ENCODE measurements around the gene PLPP1. TPM values are rescaled to one million over a fixed set of nuclear protein-coding genes. Genes with fewer than 3 reads are reported as not detected.

Gene PLPP1
- polyA plus RNA-seq, 3 donors, result 0.87 to 1.5 (median 0.98) TPM

DNA sequence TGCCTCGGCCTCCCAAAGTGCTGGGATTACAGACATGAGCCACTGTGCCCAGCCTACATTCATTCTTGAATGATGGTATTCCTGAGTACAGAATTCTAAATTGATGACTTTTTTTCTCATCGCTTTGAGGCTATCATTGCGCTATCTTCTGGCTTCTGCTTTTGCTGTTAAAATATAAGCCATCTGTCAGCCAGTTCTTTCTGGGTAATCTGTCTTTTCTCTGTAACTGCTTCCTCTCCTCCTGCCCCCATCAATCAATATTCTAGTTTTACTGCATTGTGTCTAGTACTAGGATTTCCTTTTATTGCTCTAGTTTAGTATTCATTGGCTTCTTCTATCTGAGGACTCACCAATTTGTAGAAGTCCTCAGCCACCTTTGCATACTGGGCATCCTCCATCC is 89.0 kb downstream of the PLPP1 start:
- 100% methylated on average over 1 of the region's 3 CpGs for WGBS (ENCODE audit: insufficient coverage)
- Histone ChIP-seq H3K79me2 (ENCODE audit: insufficient read depth, low read length) (no peaks in the 10 kb centered on the region), H3K27me3 (ENCODE audit: control insufficient read depth in 2 of 2, insufficient read depth in 2 of 2, low read length in 2 of 2) (no peaks in the 10 kb centered on the region), H3K4me1 (ENCODE audit: control insufficient read depth in 1 of 2, insufficient read depth in 2 of 2, low read length in 2 of 2) (no peaks in the 10 kb centered on the region), H3K9me3 (replicated peaks in 1 of 2; ENCODE audit: control insufficient read depth in 1 of 2, insufficient read depth in 1 of 2, low read length in 2 of 2) (no peaks in the 10 kb centered on the region), H3K36me3 (replicated peaks in 1 of 2; ENCODE audit: control insufficient read depth in 1 of 2, insufficient read depth in 2 of 2, low read length in 2 of 2) (no peaks in the 10 kb centered on the region), H4K20me1 (ENCODE audit: insufficient read depth, low read length) (no peaks in the 10 kb centered on the region), H2AFZ (ENCODE audit: insufficient read depth, low read depth, low read length, poor library complexity, severe bottlenecking) (no peak overlapping the region), H3K4me3 (replicated peaks in 1 of 3; ENCODE audit: low read depth in 2 of 3, low read length in 3 of 3) (no peak overlapping the region), H3K4me2 (replicated peaks; ENCODE audit: extremely low read depth, low read length, poor library complexity, severe bottlenecking) (no peak overlapping the region), H3K9ac (ENCODE audit: insufficient read depth, low read length, poor library complexity, severe bottlenecking) (no peak overlapping the region), H3K27ac (ENCODE audit: low read depth in 1 of 2, low read length in 2 of 2) (no peak overlapping the region)
- Mint-ChIP-seq H3K27ac (no peak overlapping the region), H3K4me3 (no peak overlapping the region), H3K4me1 (no peaks in the 10 kb centered on the region), H3K36me3 (no peaks in the 10 kb centered on the region), H3K27me3 (ENCODE audit: low read depth in 3 of 3) (peaks cover 1 to 4% (median 2%) of the 10 kb centered on the region in 3 donors), H3K9me3 (peaks cover 0 to 4% (median 0%) of the 10 kb centered on the region in 7 donors)
- no peak for DNase-seq
- TF ChIP-seq CTCF (IDR thresholded peaks at IDR 0.05), result no peak
- intact Hi-C loops (cut with micrococcal nuclease), result no loop called here

- no peak overlapping the region for H2AFZ ChIP-seq (ENCODE audit: insufficient read depth, low read depth, low read length, poor library complexity, severe bottlenecking)
- H3K27ac Mint-ChIP-seq, result no peak overlapping the region
Measured at GRCh38 chr5:55441954-55442353, 92.8 kb downstream of the PLPP1 start.

More at GRCh38 chr5:55441954-55442353, 92.8 kb downstream of the PLPP1 start:
- intact Hi-C loops (cut with micrococcal nuclease), result no loop called here
- Histone ChIP-seq H3K4me3 (replicated peaks in 1 of 3; ENCODE audit: low read depth in 2 of 3, low read length in 3 of 3) (no peak overlapping the region), H3K36me3 (replicated peaks in 1 of 2; ENCODE audit: control insufficient read depth in 1 of 2, insufficient read depth in 2 of 2, low read length in 2 of 2) (no peaks in the 10 kb centered on the region), H3K9ac (ENCODE audit: insufficient read depth, low read length, poor library complexity, severe bottlenecking) (no peak overlapping the region), H4K20me1 (ENCODE audit: insufficient read depth, low read length) (no peaks in the 10 kb centered on the region), H3K79me2 (ENCODE audit: insufficient read depth, low read length) (no peaks in the 10 kb centered on the region), H3K27me3 (ENCODE audit: control insufficient read depth in 2 of 2, insufficient read depth in 2 of 2, low read length in 2 of 2) (no peaks in the 10 kb centered on the region), H3K27ac (ENCODE audit: low read depth in 1 of 2, low read length in 2 of 2) (no peak overlapping the region), H3K4me1 (ENCODE audit: control insufficient read depth in 1 of 2, insufficient read depth in 2 of 2, low read length in 2 of 2) (no peaks in the 10 kb centered on the region), H3K9me3 (replicated peaks in 1 of 2; ENCODE audit: control insufficient read depth in 1 of 2, insufficient read depth in 1 of 2, low read length in 2 of 2) (no peaks in the 10 kb centered on the region), H3K4me2 (replicated peaks; ENCODE audit: extremely low read depth, low read length, poor library complexity, severe bottlenecking) (no peak overlapping the region)
- H3K4me1 Mint-ChIP-seq, result peaks cover 5% of the 10 kb centered on the region
- no peak overlapping the region for H3K4me3 Mint-ChIP-seq
- H3K9me3 Mint-ChIP-seq, result peaks cover 0 to 4% (median 0%) of the 10 kb centered on the region in 7 donors
- WGBS (ENCODE audit: insufficient coverage), result no CpG with 5 or more reads among the region's 1 CpG
- no peak for TF ChIP-seq CTCF (IDR thresholded peaks at IDR 0.05)
- H3K36me3 Mint-ChIP-seq, result no peaks in the 10 kb centered on the region
- peaks cover 1 to 3% (median 2%) of the 10 kb centered on the region in 3 donors for H3K27me3 Mint-ChIP-seq (ENCODE audit: low read depth in 3 of 3)
- DNase-seq, result no peak
